ENCODE measurements around the gene MRPS10. TPM values are rescaled to one million over a fixed set of nuclear protein-coding genes. Genes with fewer than 3 reads are reported as not detected.

Gene MRPS10
- total RNA-seq: 17.3 and 23.6 TPM in 2 replicates

GRCh38 chr6:42217519-42218367 is at the start of gene MRPS10:
Gene MRPS10 (minus strand): TSS chr6:42217861. CDS start chr6:42217849, 12 bp downstream.

GRCh38 chr6:42173101-42173500 is 44.6 kb downstream of the MRPS10 start, which contains the start of gene GUCA1A:
Gene GUCA1A (plus strand): TSS chr6:42173364. CDS start chr6:42173614, 250 bp downstream.

Other genes starting within 250 kb of the MRPS10 start
- gene TAF8, start 167.3 kb downstream of the MRPS10 start, total RNA-seq: 8.4 and 12.3 TPM in 2 replicates
- 2.8 and 2.9 TPM in 2 replicates for gene C6orf132, start 75.2 kb downstream of the MRPS10 start, total RNA-seq
- not detected in 2 replicates for gene GUCA1A, start 44.5 kb downstream of the MRPS10 start, total RNA-seq
- gene GUCA1B, start 22.9 kb downstream of the MRPS10 start, total RNA-seq: not detected in 2 replicates
- 2.8 and 3.6 TPM in 2 replicates for gene TRERF1, start 234.1 kb upstream of the MRPS10 start, total RNA-seq

Data from pericardium fibroblast (primary cell).